ENCODE measurements around the gene ZNF185. TPM values are rescaled to one million over a fixed set of nuclear protein-coding genes. Genes with fewer than 3 reads are reported as not detected.

Gene ZNF185
- total and polyA plus RNA-seq, 2 of the 8 experiments (the other 6 are each of a cell fraction or from before 2014, with no cell fraction given): 15.6 to 20.1 TPM

DNA sequence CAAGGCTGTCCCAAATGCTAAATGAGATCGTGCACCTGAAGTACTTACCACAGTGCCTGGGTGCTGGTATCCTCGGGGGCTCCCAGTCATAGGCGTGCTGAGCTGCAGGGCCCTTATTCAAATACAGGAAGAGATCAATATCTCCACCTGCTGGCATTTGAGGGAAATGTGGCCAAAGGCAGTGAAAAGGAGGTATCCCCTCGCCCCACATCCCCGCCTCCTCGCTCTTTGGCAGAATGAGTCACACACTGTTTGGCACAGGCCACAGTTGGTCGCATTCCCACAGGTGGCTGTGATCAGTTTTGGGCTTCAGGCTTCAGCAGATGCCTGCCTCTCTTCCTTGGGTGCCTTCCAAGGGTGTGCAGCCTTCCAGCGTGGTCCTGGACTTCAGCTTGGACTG lies 28.4 kb downstream of the ZNF185 start (continued):
- TF ChIP-seq, protein P1, sequence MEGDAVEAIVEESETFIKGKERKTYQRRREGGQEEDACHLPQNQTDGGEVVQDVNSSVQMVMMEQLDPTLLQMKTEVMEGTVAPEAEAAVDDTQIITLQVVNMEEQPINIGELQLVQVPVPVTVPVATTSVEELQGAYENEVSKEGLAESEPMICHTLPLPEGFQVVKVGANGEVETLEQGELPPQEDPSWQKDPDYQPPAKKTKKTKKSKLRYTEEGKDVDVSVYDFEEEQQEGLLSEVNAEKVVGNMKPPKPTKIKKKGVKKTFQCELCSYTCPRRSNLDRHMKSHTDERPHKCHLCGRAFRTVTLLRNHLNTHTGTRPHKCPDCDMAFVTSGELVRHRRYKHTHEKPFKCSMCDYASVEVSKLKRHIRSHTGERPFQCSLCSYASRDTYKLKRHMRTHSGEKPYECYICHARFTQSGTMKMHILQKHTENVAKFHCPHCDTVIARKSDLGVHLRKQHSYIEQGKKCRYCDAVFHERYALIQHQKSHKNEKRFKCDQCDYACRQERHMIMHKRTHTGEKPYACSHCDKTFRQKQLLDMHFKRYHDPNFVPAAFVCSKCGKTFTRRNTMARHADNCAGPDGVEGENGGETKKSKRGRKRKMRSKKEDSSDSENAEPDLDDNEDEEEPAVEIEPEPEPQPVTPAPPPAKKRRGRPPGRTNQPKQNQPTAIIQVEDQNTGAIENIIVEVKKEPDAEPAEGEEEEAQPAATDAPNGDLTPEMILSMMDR (IDR thresholded peaks at IDR 0.05; ENCODE audit: control extremely low read depth in 1 of 3, insufficient read depth in 1 of 3, low read depth in 1 of 3, low read length in 3 of 3): peak in 2 of 3 experiments; percentile 44 to 60; a peak in 3 of 4 replicates
- TF ChIP-seq BACH1 (IDR thresholded peaks at IDR 0.05; ENCODE audit: low read length): no peak
- TF ChIP-seq JUN (IDR thresholded peaks at IDR 0.05; ENCODE audit: low read depth, low read length): no peak
- TF ChIP-seq EZH2 (IDR thresholded peaks at IDR 0.05; ENCODE audit: low read depth, low read length, severe bottlenecking): no peak
- TF ChIP-seq JUND (IDR thresholded peaks at IDR 0.05; ENCODE audit: low read length): no peak
- TF ChIP-seq MAFK (IDR thresholded peaks at IDR 0.05; ENCODE audit: low read depth, low read length): no peak
- TF ChIP-seq TAF1 (IDR thresholded peaks at IDR 0.05; ENCODE audit: low read depth, low read length): no peak
- TF ChIP-seq EGR1 (IDR thresholded peaks at IDR 0.05; ENCODE audit: borderline replicate concordance, low read depth, low read length): no peak
- no peak for TF ChIP-seq TEAD4 (IDR thresholded peaks at IDR 0.05; ENCODE audit: low read depth, low read length)

Measured in H1 (cell line).